Inflammatory macrophage treated with lipopolysaccharide for 1 hour (primary cell): ENCODE results near the gene TRUB2.
A peak's percentile ranks its signal among the peaks of the same experiment; 100 is the strongest.

Source experiments
- DNase-seq, 2 donors: peaks; one replicate each; pipeline ENCODE4 v3.0.0-alpha.2; 2020 to 2022

TRUB2 gene

GRCh38 chr9:128322404-128323211 is at the start of gene TRUB2, which contains the start of gene COQ4:
Gene TRUB2, minus strand, starts transcription at chr9:128322447. Its CDS starts 39 bp downstream, at chr9:128322408.
Gene COQ4, plus strand, starts transcription at chr9:128322839. Its CDS starts 20 bp downstream, at chr9:128322859.
- peak; percentile 89 to 98 for DNase-seq

GRCh38 chr9:128371630-128372117 is 49.4 kb upstream of the TRUB2 start:
- peak; percentile 24 to 39 for DNase-seq

GRCh38 chr9:128370752-128371629 is 48.7 kb upstream of the TRUB2 start, which contains the start of gene URM1:
Gene URM1, plus strand, starts transcription at chr9:128371374. Its CDS starts 7 bp downstream, at chr9:128371381.
- DNase-seq: peak; percentile 96 to 98

- DNase-seq: no peak
Measured at GRCh38 chr9:128370367-128370751, 48.1 kb upstream of the TRUB2 start.

GRCh38 chr9:128369024-128369706 is 46.9 kb upstream of the TRUB2 start:
- no peak for DNase-seq

GRCh38 chr9:128365525-128365924 is 43.3 kb upstream of the TRUB2 start:
- DNase-seq: no peak

GRCh38 chr9:128362774-128363173 is 40.5 kb upstream of the TRUB2 start:
- no peak for DNase-seq

GRCh38 chr9:128361986-128362646 is 39.9 kb upstream of the TRUB2 start:
- DNase-seq: peak; percentile 57 to 82

GRCh38 chr9:128361296-128361985 is 39.2 kb upstream of the TRUB2 start:
- DNase-seq: no peak

- no peak for DNase-seq
Measured at GRCh38 chr9:128360826-128361225, 38.6 kb upstream of the TRUB2 start.

- no peak for DNase-seq
Measured at GRCh38 chr9:128358861-128359260, 36.6 kb upstream of the TRUB2 start.

- no peak for DNase-seq
Measured at GRCh38 chr9:128358090-128358489, 35.8 kb upstream of the TRUB2 start.

GRCh38 chr9:128355451-128355850 is 33.2 kb upstream of the TRUB2 start:
- no peak for DNase-seq

GRCh38 chr9:128349772-128350171 is 27.5 kb upstream of the TRUB2 start:
- DNase-seq: no peak

- DNase-seq: no peak
Measured at GRCh38 chr9:128349125-128349524, 26.9 kb upstream of the TRUB2 start.

- DNase-seq: no peak
Measured at GRCh38 chr9:128344931-128345605, 22.8 kb upstream of the TRUB2 start.

GRCh38 chr9:128343855-128344254 is 21.6 kb upstream of the TRUB2 start:
- no peak for DNase-seq

- DNase-seq: no peak
Measured at GRCh38 chr9:128342971-128343680, 20.9 kb upstream of the TRUB2 start.

GRCh38 chr9:128341435-128341849 is 19.2 kb upstream of the TRUB2 start:
- peak; percentile 43 to 66 for DNase-seq
